ENCODE data around the gene SLC25A45. TPM values are rescaled to one million over a fixed set of nuclear protein-coding genes. Genes with fewer than 3 reads are reported as not detected.

The SLC25A45 gene
- total RNA-seq, 4 donors from 2014 or later: 1.8 to 8.0 (median 5.3) TPM

DNA sequence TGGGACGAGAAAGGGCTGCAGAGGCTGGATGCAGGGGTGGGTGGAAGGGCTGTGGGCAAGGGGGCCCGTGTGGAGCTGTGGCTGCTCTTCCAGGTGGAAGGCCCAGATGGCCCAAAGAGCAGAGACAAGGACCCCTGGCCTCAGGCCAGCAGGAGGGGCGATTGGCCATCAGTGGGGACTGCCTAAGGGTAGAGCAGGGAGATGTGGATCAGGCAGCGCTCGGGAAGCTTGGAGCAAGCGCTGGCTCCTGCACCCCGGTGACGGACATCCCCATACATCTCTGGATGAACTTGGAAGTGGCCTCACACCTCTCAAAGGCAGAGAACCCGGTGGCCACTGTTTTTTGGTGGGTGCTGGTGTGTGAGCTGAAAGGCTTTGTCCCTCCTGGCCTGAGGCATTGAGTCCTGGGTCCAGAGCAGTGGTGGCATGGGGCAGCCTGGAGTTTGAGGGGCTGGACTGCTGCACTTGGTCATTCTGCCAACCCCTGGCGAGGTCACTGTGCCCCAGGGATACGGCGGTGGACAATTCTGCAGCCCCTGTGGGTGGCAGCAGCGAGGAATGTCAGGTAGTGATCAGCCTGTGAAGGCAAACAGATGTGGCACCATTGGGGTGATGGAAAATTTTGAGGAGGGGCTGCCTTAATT is 9.9 kb upstream of the SLC25A45 start:
- TF ChIP-seq CTCF (IDR thresholded peaks at IDR 0.05) (no peak), POLR2A (IDR thresholded peaks at IDR 0.05) (no peak)
- 83 to 91% methylated on average over 13 of the region's 13 CpGs for WGBS, 2 donors
- intact Hi-C loops (cut with DNase I; ENCODE audit: low total_unique reads): no loop called here
- H3K4me3 ChIP-seq (ENCODE audit: low read depth, poor library complexity, severe bottlenecking): no peak overlapping the region
- DNase-seq (ENCODE audit: low spot score in 2 of 2): no peak

GRCh38 chr11:65390996-65391395 is 8.6 kb upstream of the SLC25A45 start:
- 17 to 22% methylated on average over 4 to 5 of the region's 9 CpGs for WGBS, 2 donors
- no peak overlapping the region for H3K4me3 ChIP-seq (ENCODE audit: low read depth, poor library complexity, severe bottlenecking)
- TF ChIP-seq POLR2A (IDR thresholded peaks at IDR 0.05): no peak
- TF ChIP-seq CTCF (IDR thresholded peaks at IDR 0.05): no peak
- intact Hi-C loops (cut with DNase I; ENCODE audit: low total_unique reads): no loop called here
- no peak for DNase-seq (ENCODE audit: low spot score in 2 of 2)

DNA sequence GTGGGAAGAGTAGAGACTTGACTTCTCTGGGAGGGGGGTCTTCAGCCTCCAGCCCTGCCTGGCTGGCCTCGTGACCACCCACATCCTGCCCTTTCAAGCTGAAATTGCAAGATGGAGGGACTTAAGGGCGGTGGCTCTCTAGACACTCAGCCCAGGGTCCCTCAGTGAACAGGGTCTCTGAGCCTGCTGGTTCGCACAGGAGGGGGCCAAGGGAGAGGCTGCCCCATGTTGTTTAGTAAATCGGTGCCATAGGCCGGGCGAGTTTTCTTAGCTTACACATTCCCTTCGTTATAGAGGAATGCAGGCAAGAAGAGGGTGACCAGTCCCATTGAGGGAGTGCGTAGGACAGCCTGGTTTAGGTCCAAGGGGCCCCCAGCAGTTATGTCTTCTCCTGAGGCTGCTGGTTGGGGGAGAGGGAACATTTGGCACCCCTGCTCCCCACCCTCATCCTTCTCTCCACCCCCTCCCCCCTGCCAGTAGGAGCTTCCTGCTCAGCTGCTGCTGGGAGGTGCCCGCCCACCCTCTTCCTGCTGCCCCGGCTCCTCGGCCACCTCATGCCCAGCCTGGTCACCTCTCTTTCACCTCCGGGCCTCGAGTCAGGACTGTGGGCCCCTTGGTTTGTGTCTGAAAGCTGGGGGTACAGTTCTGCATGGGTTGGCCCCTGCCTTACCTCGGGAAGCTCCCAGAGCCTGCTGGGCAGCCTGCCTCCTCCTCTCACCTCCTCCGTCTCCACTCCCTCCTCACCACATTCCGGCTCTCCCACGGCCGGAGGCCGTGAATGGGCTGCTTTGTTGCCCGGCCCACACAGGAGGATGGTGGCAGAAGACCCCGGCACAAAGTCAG is 7.9 kb upstream of the SLC25A45 start:
- WGBS, 2 donors: 34 to 40% methylated on average over 21 of the region's 21 CpGs
- no peak for DNase-seq (ENCODE audit: low spot score in 2 of 2)
- intact Hi-C loops (cut with DNase I; ENCODE audit: low total_unique reads): no loop called here
- H3K4me3 ChIP-seq (ENCODE audit: low read depth, poor library complexity, severe bottlenecking): no peak overlapping the region
- TF ChIP-seq POLR2A (IDR thresholded peaks at IDR 0.05) (no peak), CTCF (IDR thresholded peaks at IDR 0.05) (no peak)

DNA sequence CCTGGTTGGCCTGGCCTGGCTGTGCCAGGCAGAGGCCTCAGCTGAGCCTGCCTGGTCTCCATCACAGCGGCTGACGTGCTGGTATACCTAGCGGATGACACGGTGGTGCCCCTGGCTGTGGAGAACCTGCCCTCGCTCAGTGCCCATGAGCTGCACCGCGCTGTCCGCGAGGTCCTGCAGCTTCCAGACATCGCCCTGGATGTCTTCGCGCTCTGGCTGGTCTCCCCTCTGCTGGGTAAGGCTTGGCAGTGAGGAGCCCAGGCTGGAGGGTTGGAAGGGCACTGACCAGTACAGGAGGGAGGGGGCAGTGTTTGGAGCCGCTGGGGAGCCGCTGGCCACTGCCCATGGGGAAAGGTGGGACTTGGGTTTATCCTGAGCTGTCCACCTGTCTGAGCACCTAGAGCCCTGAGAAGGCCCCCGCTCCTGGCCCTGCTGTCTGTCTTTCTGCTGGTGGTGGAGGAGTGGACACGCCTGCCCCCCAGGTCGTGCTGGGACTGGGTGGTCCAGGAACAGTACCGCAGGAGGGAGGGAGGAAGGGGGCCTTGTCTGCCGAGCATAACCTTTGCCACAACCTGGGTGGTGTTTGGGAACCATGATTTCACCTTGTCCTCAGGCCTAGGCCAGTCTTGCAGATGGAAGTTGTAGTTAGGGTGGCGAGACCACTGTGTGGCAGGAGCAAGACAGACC is 7.0 kb upstream of the SLC25A45 start:
- TF ChIP-seq POLR2A (IDR thresholded peaks at IDR 0.05) (no peak), CTCF (IDR thresholded peaks at IDR 0.05) (no peak)

GRCh38 chr11:65388731-65389130 is 6.3 kb upstream of the SLC25A45 start:
- intact Hi-C loops (cut with DNase I; ENCODE audit: low total_unique reads): no loop called here
- DNase-seq (ENCODE audit: low spot score in 2 of 2): no peak
- H3K4me3 ChIP-seq (ENCODE audit: low read depth, poor library complexity, severe bottlenecking): no peak overlapping the region
- WGBS, 2 donors: 57 to 69% methylated on average over 4 of the region's 4 CpGs
- TF ChIP-seq POLR2A (IDR thresholded peaks at IDR 0.05) (no peak), CTCF (IDR thresholded peaks at IDR 0.05) (no peak)

More for the DNA sequence above, 7.0 kb upstream of the SLC25A45 start:
- intact Hi-C loops (cut with DNase I; ENCODE audit: low total_unique reads): no loop called here
- no peak for DNase-seq (ENCODE audit: low spot score in 2 of 2)
- 80 to 82% methylated on average over 15 to 20 of the region's 20 CpGs for WGBS, 2 donors
- H3K4me3 ChIP-seq (ENCODE audit: low read depth, poor library complexity, severe bottlenecking): no peak overlapping the region
